Panc1 (cell line): ENCODE results near the gene FHIT. TPM values are rescaled to one million over a fixed set of nuclear protein-coding genes. Genes with fewer than 3 reads are reported as not detected.

ENCODE experiments used
- ATAC-seq: fragments of 200-7000 bp; cut with Tn5 transposase; 2 replicates; pipeline ENCODE4 v1.9.1; 2020; ENCODE audit warnings: mild to moderate bottlenecking, moderate library complexity
- BruUV-seq: library from RNA; stranded (reverse); fragments of 400-500 nt; replicated peaks from 2 replicates; lab custom pipeline; 2021; lab: Mats Ljungman, UMichigan
- CTCF ChIA-PET: fragments of 300-600 bp; sonication (Branson Sonifier 250); formaldehyde crosslinking; loops from one replicate; lab custom pipeline; 2022; ENCODE audit warnings: antibody characterized with exemption; lab: Charles Lee
- POLR2A ChIA-PET: fragments of 300-600 bp; sonication (Branson Sonifier 250); formaldehyde crosslinking; loops from one replicate; lab custom pipeline; 2022; ENCODE audit warnings: antibody characterized with exemption; lab: Charles Lee
- DNase-seq: peaks from one replicate; pipeline ENCODE4 v3.0.0-alpha.2; 2010; ENCODE audit warnings: low read depth, low spot score
- H3K27ac ChIP-seq: 2 replicates; pipeline ENCODE4 v1.5.1; 2011; ENCODE audit warnings: mild to moderate bottlenecking, low read length, inconsistent platforms
- H3K27me3 ChIP-seq: fragments of 200-500 bp; sonication (Bioruptor generic); 2 replicates; pipeline ENCODE4 v1.6.0; 2014; ENCODE audit warnings: low read length, inconsistent platforms; ENCODE audit not compliant: control insufficient read depth, insufficient read depth
- H3K36me3 ChIP-seq: fragments of 200-500 bp; sonication (Bioruptor generic); 2 replicates; pipeline ENCODE4 v1.5.1; 2014; ENCODE audit warnings: inconsistent platforms, mild to moderate bottlenecking, low read length, moderate library complexity; ENCODE audit not compliant: control insufficient read depth, insufficient read depth
- H3K4me1 ChIP-seq: 2 replicates; pipeline ENCODE4 v1.5.1; 2011; ENCODE audit warnings: inconsistent platforms, mild to moderate bottlenecking, low read length, moderate library complexity; ENCODE audit not compliant: control insufficient read depth, insufficient read depth
- H3K4me3 ChIP-seq, 2 experiments: 2 replicates each; pipeline ENCODE4 v1.5.1; 2011 to 2012; ENCODE audit warnings: low read depth in 2 of 2, low read length in 2 of 2, mild to moderate bottlenecking in 2 of 2, inconsistent platforms in 1 of 2, moderate library complexity in 1 of 2
- H3K9me3 ChIP-seq: fragments of 200-500 bp; sonication (Bioruptor generic); 2 replicates; pipeline ENCODE4 v1.5.1; 2014; ENCODE audit warnings: low read depth, mild to moderate bottlenecking, inconsistent platforms, low read length, moderate library complexity; ENCODE audit not compliant: control insufficient read depth, insufficient read depth
- CTCF ChIP-seq: fragments of 450-650 bp; IDR thresholded peaks from 2 replicates; pipeline ENCODE4 v1.5.1; 2017; ENCODE audit warnings: mild to moderate bottlenecking
- POLR2AphosphoS5 ChIP-seq: IDR thresholded peaks from 2 replicates; pipeline ENCODE4 v1.6.1; 2012; ENCODE audit warnings: mild to moderate bottlenecking, low read depth, low read length, moderate library complexity
- REST ChIP-seq, 2 experiments: IDR thresholded peaks; 2 replicates each; pipeline ENCODE4 v1.6.1; 2011 to 2012; ENCODE audit warnings: low read depth in 2 of 2, control low read depth in 1 of 2, low read length in 1 of 2, mild to moderate bottlenecking in 1 of 2, moderate library complexity in 1 of 2; ENCODE audit not compliant: insufficient read depth in 1 of 2
- SIN3A ChIP-seq: IDR thresholded peaks from 2 replicates; pipeline ENCODE4 v1.6.1; 2012; ENCODE audit warnings: low read depth, mild to moderate bottlenecking, low read length, moderate library complexity, borderline replicate concordance; ENCODE audit not compliant: insufficient read depth
- TCF7L2 ChIP-seq: IDR thresholded peaks from 2 replicates; pipeline ENCODE4 v1.6.1; 2011; ENCODE audit warnings: mild to moderate bottlenecking, low read depth, low read length, inconsistent platforms
- in situ Hi-C: cut with HindIII; loops from 2 replicates; pipeline ENCODE4 v1.10.0; 2016; ENCODE audit warnings: low sequenced_read_pairs, low pct_unique_long_range_greater_than_20kb
- intact Hi-C: fragments of 100-400 bp; cut with micrococcal nuclease; formaldehyde crosslinking; loops from one replicate; pipeline ENCODE4 v1.10.0; 2022; ENCODE audit not compliant: unreplicated experiment
- total RNA-seq: library from RNA; stranded (reverse); gene quantifications from one replicate; pipeline ENCODE4 v1.2.1, GENCODE V29; 2021; ENCODE audit not compliant: unreplicated experiment

Gene FHIT
- total RNA-seq, 1 experiment from 2014 or later, result 2.2 TPM

GRCh38 chr3:60578936-60579335, 672.3 kb downstream of the FHIT start:
- TF ChIP-seq CTCF (no peak), SIN3A (no peak), REST (IDR thresholded peaks at IDR 0.05; ENCODE audit: insufficient read depth in 1 of 2, low read depth in 2 of 2, low read length in 1 of 2) (no peak), TCF7L2 (no peak), POLR2AphosphoS5 (no peak)
- H3K4me1 ChIP-seq, result no peaks in the 10 kb centered on the region
- ATAC-seq (no peak), DNase-seq (no peak)
- in situ Hi-C loops, result no loop called here
- no peaks in the 10 kb centered on the region for H3K9me3 ChIP-seq
- H3K4me3 ChIP-seq, result no peak overlapping the region
- BruUV-seq, result no TSS peak
- no peaks in the 10 kb centered on the region for H3K27me3 ChIP-seq
- H3K36me3 ChIP-seq, result no peaks in the 10 kb centered on the region; the same call in 1 of the 2 replicates
- intact Hi-C loops, result no loop called here
- POLR2A ChIA-PET, result no interaction called here
- no peak overlapping the region for H3K27ac ChIP-seq
- CTCF ChIA-PET, result no interaction called here

GRCh38 chr3:60577601-60578000, 673.7 kb downstream of the FHIT start:
- Histone ChIP-seq H3K36me3 (no peaks in the 10 kb centered on the region; the same call in 1 of the 2 replicates), H3K27me3 (no peaks in the 10 kb centered on the region), H3K4me1 (no peaks in the 10 kb centered on the region), H3K9me3 (no peaks in the 10 kb centered on the region), H3K27ac (no peak overlapping the region), H3K4me3 (no peak overlapping the region)
- no peak for TF ChIP-seq REST (IDR thresholded peaks at IDR 0.05; ENCODE audit: insufficient read depth in 1 of 2, low read depth in 2 of 2, low read length in 1 of 2)
- no peak for TF ChIP-seq POLR2AphosphoS5
- no peak for TF ChIP-seq CTCF
- TF ChIP-seq TCF7L2, result no peak
- no peak for TF ChIP-seq SIN3A
- in situ Hi-C loops (no loop called here), intact Hi-C loops (no loop called here)
- ATAC-seq (no peak), DNase-seq (no peak)
- BruUV-seq, result no TSS peak
- CTCF ChIA-PET, result interaction anchor here (0.6 kb wide), 1 partner anchor 278 kb away, joined by 3 read pairs; no protein-coding TSS in a partner anchor
- POLR2A ChIA-PET, result no interaction called here
